HepG2 (cell line): ENCODE data around the gene MCC. TPM values are rescaled to one million over a fixed set of nuclear protein-coding genes. Genes with fewer than 3 reads are reported as not detected.

Experiments used
- FLYWCH1 ChIP-seq: sonication (generic); formaldehyde crosslinking; IDR thresholded peaks from 2 replicates; pipeline ENCODE4 v1.8.1; 2023; ENCODE audit warnings: mild to moderate bottlenecking, missing genetic modification reagents
- FOXM1 ChIP-seq: sonication (generic); formaldehyde crosslinking; IDR thresholded peaks from 2 replicates; pipeline ENCODE4 v1.5.0; 2020; ENCODE audit warnings: missing genetic modification reagents
- GPBP1L1 ChIP-seq: sonication (generic); formaldehyde crosslinking; IDR thresholded peaks from 2 replicates; pipeline ENCODE4 v1.5.0; 2020; ENCODE audit warnings: mild to moderate bottlenecking, missing genetic modification reagents
- HIVEP1 ChIP-seq: sonication (generic); formaldehyde crosslinking; IDR thresholded peaks from 2 replicates; pipeline ENCODE4 v1.4.0; 2020; ENCODE audit warnings: mild to moderate bottlenecking, missing genetic modification reagents
- HNF4G ChIP-seq, 2 experiments: sonication (generic) in 1 of 2; formaldehyde crosslinking in 1 of 2; IDR thresholded peaks; 2 replicates each; pipeline versions ENCODE4 v1.4.0 to v1.6.1; 2011 to 2020; ENCODE audit warnings: borderline replicate concordance in 2 of 2, low read depth in 2 of 2, mild to moderate bottlenecking in 2 of 2, low read length in 1 of 2, missing genetic modification reagents in 1 of 2, moderate library complexity in 1 of 2
- MBNL3 ChIP-seq: fragments of 250-450 bp; sonication (Bioruptor Pico); conservative IDR thresholded peaks from 2 replicates; pipeline ENCODE4 v1.8.0; 2022; ENCODE audit warnings: mild to moderate bottlenecking, inconsistent platforms
- NR2F2 ChIP-seq: IDR thresholded peaks from 2 replicates; pipeline ENCODE4 v1.6.1; 2012; ENCODE audit warnings: low read depth, inconsistent platforms, borderline replicate concordance
- PAX8 ChIP-seq: sonication (generic); formaldehyde crosslinking; IDR thresholded peaks from 2 replicates; pipeline ENCODE4 v1.8.0; 2022; ENCODE audit warnings: mild to moderate bottlenecking, missing genetic modification reagents, borderline replicate concordance
- PITX1 ChIP-seq: sonication (generic); formaldehyde crosslinking; IDR thresholded peaks from 2 replicates; pipeline ENCODE4 v1.5.1; 2020; ENCODE audit warnings: mild to moderate bottlenecking, missing genetic modification reagents
- RARA ChIP-seq: IDR thresholded peaks from 2 replicates; pipeline ENCODE4 v1.6.1; 2016; ENCODE audit warnings: missing genetic modification reagents, missing compliant biosample characterization
- SCMH1 ChIP-seq: sonication (generic); formaldehyde crosslinking; IDR thresholded peaks from 2 replicates; pipeline ENCODE4 v1.9.0; 2021; ENCODE audit warnings: missing genetic modification reagents, mild to moderate bottlenecking, borderline replicate concordance
- SMAD9 ChIP-seq: sonication (generic); formaldehyde crosslinking; IDR thresholded peaks from 2 replicates; pipeline ENCODE4 v1.5.1; 2020; ENCODE audit warnings: mild to moderate bottlenecking, missing genetic modification reagents
- WIZ ChIP-seq: sonication (generic); formaldehyde crosslinking; IDR thresholded peaks from 2 replicates; pipeline ENCODE4 v1.5.1; 2020; ENCODE audit warnings: mild to moderate bottlenecking, missing genetic modification reagents
- ZBTB21 ChIP-seq: sonication (generic); formaldehyde crosslinking; IDR thresholded peaks from 2 replicates; pipeline ENCODE4 v1.4.0; 2020; ENCODE audit warnings: missing genetic modification reagents
- ZBTB7A ChIP-seq: sonication (generic); formaldehyde crosslinking; IDR thresholded peaks from 2 replicates; pipeline ENCODE4 v1.8.0; 2022; ENCODE audit warnings: mild to moderate bottlenecking, missing genetic modification reagents
- ZNF224 ChIP-seq: sonication (generic); formaldehyde crosslinking; IDR thresholded peaks from 2 replicates; pipeline ENCODE4 v1.5.0; 2020; ENCODE audit warnings: mild to moderate bottlenecking, missing genetic modification reagents
- ZNF33A ChIP-seq: sonication (generic); formaldehyde crosslinking; IDR thresholded peaks from 2 replicates; pipeline ENCODE4 v1.5.1; 2020; ENCODE audit warnings: missing genetic modification reagents, mild to moderate bottlenecking, moderate library complexity, borderline replicate concordance
- ZNF430 ChIP-seq: sonication (generic); formaldehyde crosslinking; IDR thresholded peaks from 2 replicates; pipeline ENCODE4 v1.9.0; 2021; ENCODE audit warnings: mild to moderate bottlenecking, missing genetic modification reagents
- ZNF614 ChIP-seq: IDR thresholded peaks from 2 replicates; pipeline ENCODE4 v1.6.1; 2018; ENCODE audit warnings: missing biosample characterization, missing genetic modification reagents, inconsistent platforms, borderline replicate concordance
- ZNF704 ChIP-seq: sonication (generic); formaldehyde crosslinking; IDR thresholded peaks from 2 replicates; pipeline ENCODE4 v1.8.1; 2023; ENCODE audit warnings: mild to moderate bottlenecking, inconsistent platforms, moderate library complexity, missing genetic modification reagents, borderline replicate concordance
- ZNF891 ChIP-seq: sonication (generic); formaldehyde crosslinking; IDR thresholded peaks from 2 replicates; pipeline ENCODE4 v1.5.0; 2020; ENCODE audit warnings: mild to moderate bottlenecking, missing genetic modification reagents
- ZSCAN22 ChIP-seq: sonication (generic); formaldehyde crosslinking; IDR thresholded peaks from 2 replicates; pipeline ENCODE4 v1.4.0; 2020; ENCODE audit warnings: mild to moderate bottlenecking, missing genetic modification reagents
- polyA plus RNA-seq, 8 experiments: library from polyadenylated mRNA; depleted of rRNA in 3 of 8; stranded (reverse) in 7 of 8; unstranded in 1 of 8; fragments of >200 nt; fragmentation: Illumina TruSeq in 4 of 8; extraction: Trizol in 4 of 8; gene quantifications; 2 replicates each; pipeline versions ENCODE4 v1.2.1 to v1.2.3, GENCODE V29; 2011 to 2016; ENCODE audit warnings: low read depth in 4 of 8, missing spikeins in 1 of 8, mixed read lengths in 1 of 8; ENCODE audit not compliant: insufficient read depth in 1 of 8
- total RNA-seq, 5 experiments: library from RNA; depleted of rRNA; stranded (reverse); fragments of >200 nt; fragmentation: Illumina TruSeq; extraction: Trizol; gene quantifications; 2 replicates each; pipeline ENCODE4 v1.2.3, GENCODE V29; 2016; ENCODE audit warnings: low read depth in 1 of 5
- TF ChIP-seq, protein P1 (sequence below): sonication (generic); formaldehyde crosslinking; IDR thresholded peaks from 2 replicates; pipeline ENCODE4 v1.8.0; 2022; ENCODE audit warnings: missing genetic modification reagents, mild to moderate bottlenecking, inconsistent platforms, borderline replicate concordance
- TF ChIP-seq, protein P2 (sequence below): sonication (generic); formaldehyde crosslinking; IDR thresholded peaks from 2 replicates; pipeline ENCODE4 v1.5.1; 2020; ENCODE audit warnings: mild to moderate bottlenecking, missing genetic modification reagents, borderline replicate concordance

Gene MCC
- total and polyA plus RNA-seq, 2 of the 13 experiments (the other 11 are each of a cell fraction or from before 2014, with no cell fraction given): 0.55 to 2.4 TPM

DNA sequence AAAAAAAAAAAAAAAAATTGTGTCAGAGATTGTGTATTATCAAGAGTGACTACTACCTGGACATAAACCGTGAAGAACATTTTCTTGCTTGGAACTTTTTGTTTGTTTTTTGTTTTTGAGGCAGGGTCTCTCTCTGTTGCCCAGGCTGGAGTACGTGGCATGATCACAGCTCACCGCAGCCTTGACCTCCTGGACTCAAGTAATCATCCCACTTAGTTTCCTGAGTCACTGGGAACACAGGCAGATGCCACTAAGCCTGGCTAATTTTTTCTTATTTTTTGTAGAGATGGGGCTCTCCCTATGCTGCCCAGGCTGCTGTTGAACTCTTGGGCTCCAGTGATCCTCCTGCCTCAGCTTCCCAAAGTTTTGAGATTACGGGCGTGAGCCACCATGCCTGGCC lies 485.8 kb downstream of the MCC start (continued):
- no peak for TF ChIP-seq ZBTB7A (CRISPR knock-in tag)
- no peak for TF ChIP-seq WIZ (CRISPR knock-in tag)
- TF ChIP-seq FLYWCH1 (CRISPR knock-in tag): no peak
- no peak for TF ChIP-seq ZNF33A (CRISPR knock-in tag)
- no peak for TF ChIP-seq ZSCAN22 (CRISPR knock-in tag)
- TF ChIP-seq GPBP1L1 (CRISPR knock-in tag): no peak
- no peak for TF ChIP-seq ZNF224 (CRISPR knock-in tag)
- TF ChIP-seq, protein P1, sequence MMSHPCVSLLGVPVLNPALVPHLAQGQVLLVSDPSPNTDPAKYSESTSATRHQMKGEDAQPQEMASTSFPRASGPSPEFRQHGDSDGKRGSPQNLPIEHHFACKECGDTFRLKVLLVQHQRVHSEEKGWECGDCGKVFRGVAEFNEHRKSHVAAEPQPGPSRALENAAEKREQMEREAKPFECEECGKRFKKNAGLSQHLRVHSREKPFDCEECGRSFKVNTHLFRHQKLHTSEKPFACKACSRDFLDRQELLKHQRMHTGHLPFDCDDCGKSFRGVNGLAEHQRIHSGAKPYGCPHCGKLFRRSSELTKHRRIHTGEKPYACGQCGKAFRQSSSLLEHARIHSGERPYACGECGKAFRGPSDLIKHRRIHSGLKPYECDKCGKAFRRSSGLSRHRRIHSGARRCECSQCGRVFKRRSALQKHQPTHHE (CRISPR knock-in tag): no peak
- TF ChIP-seq HNF4G (IDR thresholded peaks at IDR 0.05; ENCODE audit: borderline replicate concordance, low read depth, low read length): no peak
- no peak for TF ChIP-seq HNF4G (CRISPR knock-in tag; IDR thresholded peaks at IDR 0.05; ENCODE audit: borderline replicate concordance, low read depth)
- TF ChIP-seq FOXM1 (CRISPR knock-in tag): no peak
- no peak for TF ChIP-seq PAX8 (CRISPR knock-in tag)
- TF ChIP-seq ZNF430 (CRISPR knock-in tag): no peak
- no peak for TF ChIP-seq ZNF891
- TF ChIP-seq ZBTB21 (CRISPR knock-in tag): no peak
- no peak for TF ChIP-seq MBNL3 (CRISPR knock-in tag)
- no peak for TF ChIP-seq HIVEP1 (CRISPR knock-in tag)
- no peak for TF ChIP-seq SCMH1
- no peak for TF ChIP-seq ZNF614
- TF ChIP-seq PITX1 (CRISPR knock-in tag): 0 out of 2 replicates have a peak, but pooled peaks have one; percentile 29
- no peak for TF ChIP-seq SMAD9 (CRISPR knock-in tag)
- TF ChIP-seq, protein P2, sequence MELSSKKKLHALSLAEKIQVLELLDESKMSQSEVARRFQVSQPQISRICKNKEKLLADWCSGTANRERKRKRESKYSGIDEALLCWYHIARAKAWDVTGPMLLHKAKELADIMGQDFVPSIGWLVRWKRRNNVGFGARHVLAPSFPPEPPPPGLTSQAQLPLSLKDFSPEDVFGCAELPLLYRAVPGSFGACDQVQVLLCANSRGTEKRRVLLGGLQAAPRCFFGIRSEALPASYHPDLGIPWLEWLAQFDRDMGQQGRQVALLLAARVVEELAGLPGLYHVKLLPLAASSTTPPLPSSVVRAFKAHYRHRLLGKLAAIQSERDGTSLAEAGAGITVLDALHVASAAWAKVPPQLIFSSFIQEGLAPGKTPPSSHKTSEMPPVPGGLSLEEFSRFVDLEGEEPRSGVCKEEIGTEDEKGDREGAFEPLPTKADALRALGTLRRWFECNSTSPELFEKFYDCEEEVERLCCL: no peak
- no peak for TF ChIP-seq ZNF704 (CRISPR knock-in tag)
- peak; percentile 66 for TF ChIP-seq RARA (CRISPR knock-in tag)
- TF ChIP-seq NR2F2: no peak
